ENCODE results near the gene GAGE2A.
A peak's percentile ranks its signal among the peaks of the same experiment; 100 is the strongest.
"Not testable (repeated sequence)": the region's sequence is repeated elsewhere in the genome, so short reads cannot be mapped to it uniquely, and the experiment has no call there.

Gene GAGE2A, protein sequence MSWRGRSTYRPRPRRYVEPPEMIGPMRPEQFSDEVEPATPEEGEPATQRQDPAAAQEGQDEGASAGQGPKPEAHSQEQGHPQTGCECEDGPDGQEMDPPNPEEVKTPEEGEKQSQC

DNA sequence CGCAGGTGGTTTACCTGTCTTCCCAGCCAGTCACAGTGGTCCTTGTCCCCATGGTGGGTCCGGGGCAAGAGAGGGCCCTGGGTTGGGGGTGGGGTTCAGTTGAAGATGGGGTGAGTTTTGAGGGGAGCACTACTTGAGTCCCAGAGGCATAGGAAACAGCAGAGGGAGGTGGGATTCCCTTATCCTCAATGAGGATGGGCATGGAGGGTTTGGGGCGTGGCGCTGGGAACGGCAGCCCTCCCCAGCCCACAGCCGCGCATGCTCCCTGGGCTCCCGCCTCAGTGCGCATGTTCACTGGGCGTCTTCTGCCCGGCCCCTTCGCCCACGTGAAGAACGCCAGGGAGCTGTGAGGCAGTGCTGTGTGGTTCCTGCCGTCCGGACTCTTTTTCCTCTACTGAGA is at the start of gene GAGE2A:
TSS of gene GAGE2A (plus strand) at position 301 of the 400 bp plus-strand sequence. CDS start 1,155 bp downstream, outside the sequence.
- not testable (repeated sequence) for DNase-seq

DNA sequence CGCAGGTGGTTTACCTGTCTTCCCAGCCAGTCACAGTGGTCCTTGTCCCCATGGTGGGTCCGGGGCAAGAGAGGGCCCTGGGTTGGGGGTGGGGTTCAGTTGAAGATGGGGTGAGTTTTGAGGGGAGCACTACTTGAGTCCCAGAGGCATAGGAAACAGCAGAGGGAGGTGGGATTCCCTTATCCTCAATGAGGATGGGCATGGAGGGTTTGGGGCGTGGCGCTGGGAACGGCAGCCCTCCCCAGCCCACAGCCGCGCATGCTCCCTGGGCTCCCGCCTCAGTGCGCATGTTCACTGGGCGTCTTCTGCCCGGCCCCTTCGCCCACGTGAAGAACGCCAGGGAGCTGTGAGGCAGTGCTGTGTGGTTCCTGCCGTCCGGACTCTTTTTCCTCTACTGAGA is 47.9 kb upstream of the GAGE2A start, which contains the start of gene GAGE12D:
TSS of gene GAGE12D (plus strand) at position 301 of the 400 bp plus-strand sequence. CDS start 1,155 bp downstream, outside the sequence.
- DNase-seq: not testable (repeated sequence)

DNA sequence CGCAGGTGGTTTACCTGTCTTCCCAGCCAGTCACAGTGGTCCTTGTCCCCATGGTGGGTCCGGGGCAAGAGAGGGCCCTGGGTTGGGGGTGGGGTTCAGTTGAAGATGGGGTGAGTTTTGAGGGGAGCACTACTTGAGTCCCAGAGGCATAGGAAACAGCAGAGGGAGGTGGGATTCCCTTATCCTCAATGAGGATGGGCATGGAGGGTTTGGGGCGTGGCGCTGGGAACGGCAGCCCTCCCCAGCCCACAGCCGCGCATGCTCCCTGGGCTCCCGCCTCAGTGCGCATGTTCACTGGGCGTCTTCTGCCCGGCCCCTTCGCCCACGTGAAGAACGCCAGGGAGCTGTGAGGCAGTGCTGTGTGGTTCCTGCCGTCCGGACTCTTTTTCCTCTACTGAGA is 38.3 kb upstream of the GAGE2A start, which contains the start of gene GAGE12E:
TSS of gene GAGE12E (plus strand) at position 301 of the 400 bp plus-strand sequence. CDS start 1,155 bp downstream, outside the sequence.
- DNase-seq: not testable (repeated sequence)

DNA sequence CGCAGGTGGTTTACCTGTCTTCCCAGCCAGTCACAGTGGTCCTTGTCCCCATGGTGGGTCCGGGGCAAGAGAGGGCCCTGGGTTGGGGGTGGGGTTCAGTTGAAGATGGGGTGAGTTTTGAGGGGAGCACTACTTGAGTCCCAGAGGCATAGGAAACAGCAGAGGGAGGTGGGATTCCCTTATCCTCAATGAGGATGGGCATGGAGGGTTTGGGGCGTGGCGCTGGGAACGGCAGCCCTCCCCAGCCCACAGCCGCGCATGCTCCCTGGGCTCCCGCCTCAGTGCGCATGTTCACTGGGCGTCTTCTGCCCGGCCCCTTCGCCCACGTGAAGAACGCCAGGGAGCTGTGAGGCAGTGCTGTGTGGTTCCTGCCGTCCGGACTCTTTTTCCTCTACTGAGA is 28.8 kb upstream of the GAGE2A start, which contains the start of gene GAGE12F:
TSS of gene GAGE12F (plus strand) at position 301 of the 400 bp plus-strand sequence. CDS start 1,155 bp downstream, outside the sequence.
- not testable (repeated sequence) for DNase-seq

DNA sequence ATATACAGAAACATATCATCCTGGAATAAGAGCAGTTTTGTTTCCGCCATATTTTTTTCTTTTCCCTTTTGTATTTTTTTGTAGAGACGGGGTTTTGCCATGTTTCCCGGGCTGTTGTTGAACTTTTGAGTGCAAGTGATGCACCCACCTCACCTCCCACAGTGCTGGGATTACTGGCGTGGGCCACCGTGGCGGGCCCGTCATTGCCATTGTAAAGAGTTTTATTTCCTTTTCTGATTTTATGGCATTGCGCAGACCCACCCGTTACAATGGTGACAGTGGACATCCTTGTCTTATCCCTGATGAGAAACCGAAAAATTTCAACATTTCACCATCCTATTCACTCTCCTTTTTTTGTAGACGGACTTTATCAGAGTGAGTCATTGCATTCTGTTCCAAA is 20.6 kb upstream of the GAGE2A start:
- not testable (repeated sequence) for DNase-seq

DNA sequence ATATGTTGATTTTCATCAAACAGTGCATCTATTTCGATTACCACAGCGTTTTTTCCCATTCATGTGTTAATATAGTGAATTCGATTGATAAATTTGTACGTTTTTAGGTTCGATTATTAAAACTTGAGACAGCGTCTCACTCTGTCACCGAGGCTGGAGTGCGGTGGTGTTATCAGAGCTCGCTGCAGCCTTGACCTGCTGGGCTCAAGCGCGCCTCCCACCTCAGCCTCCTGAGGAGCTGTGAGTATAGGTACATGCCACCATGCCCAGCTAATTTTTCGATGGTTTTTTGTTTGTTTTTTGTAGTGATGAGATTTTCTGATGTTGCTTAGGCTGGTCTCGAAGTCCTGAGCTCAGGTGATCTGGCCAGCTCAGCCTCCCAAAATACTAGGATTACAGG is 20.1 kb upstream of the GAGE2A start:
- DNase-seq: not testable (repeated sequence)

DNA sequence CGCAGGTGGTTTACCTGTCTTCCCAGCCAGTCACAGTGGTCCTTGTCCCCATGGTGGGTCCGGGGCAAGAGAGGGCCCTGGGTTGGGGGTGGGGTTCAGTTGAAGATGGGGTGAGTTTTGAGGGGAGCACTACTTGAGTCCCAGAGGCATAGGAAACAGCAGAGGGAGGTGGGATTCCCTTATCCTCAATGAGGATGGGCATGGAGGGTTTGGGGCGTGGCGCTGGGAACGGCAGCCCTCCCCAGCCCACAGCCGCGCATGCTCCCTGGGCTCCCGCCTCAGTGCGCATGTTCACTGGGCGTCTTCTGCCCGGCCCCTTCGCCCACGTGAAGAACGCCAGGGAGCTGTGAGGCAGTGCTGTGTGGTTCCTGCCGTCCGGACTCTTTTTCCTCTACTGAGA is 19.2 kb upstream of the GAGE2A start, which contains the start of gene GAGE12G:
TSS of gene GAGE12G (plus strand) at position 301 of the 400 bp plus-strand sequence. CDS start 1,155 bp downstream, outside the sequence.
- not testable (repeated sequence) for DNase-seq

DNA sequence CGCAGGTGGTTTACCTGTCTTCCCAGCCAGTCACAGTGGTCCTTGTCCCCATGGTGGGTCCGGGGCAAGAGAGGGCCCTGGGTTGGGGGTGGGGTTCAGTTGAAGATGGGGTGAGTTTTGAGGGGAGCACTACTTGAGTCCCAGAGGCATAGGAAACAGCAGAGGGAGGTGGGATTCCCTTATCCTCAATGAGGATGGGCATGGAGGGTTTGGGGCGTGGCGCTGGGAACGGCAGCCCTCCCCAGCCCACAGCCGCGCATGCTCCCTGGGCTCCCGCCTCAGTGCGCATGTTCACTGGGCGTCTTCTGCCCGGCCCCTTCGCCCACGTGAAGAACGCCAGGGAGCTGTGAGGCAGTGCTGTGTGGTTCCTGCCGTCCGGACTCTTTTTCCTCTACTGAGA is 9.6 kb upstream of the GAGE2A start, which contains the start of gene GAGE12H:
TSS of gene GAGE12H (plus strand) at position 301 of the 400 bp plus-strand sequence. CDS start 1,155 bp downstream, outside the sequence.
- not testable (repeated sequence) for DNase-seq

DNA sequence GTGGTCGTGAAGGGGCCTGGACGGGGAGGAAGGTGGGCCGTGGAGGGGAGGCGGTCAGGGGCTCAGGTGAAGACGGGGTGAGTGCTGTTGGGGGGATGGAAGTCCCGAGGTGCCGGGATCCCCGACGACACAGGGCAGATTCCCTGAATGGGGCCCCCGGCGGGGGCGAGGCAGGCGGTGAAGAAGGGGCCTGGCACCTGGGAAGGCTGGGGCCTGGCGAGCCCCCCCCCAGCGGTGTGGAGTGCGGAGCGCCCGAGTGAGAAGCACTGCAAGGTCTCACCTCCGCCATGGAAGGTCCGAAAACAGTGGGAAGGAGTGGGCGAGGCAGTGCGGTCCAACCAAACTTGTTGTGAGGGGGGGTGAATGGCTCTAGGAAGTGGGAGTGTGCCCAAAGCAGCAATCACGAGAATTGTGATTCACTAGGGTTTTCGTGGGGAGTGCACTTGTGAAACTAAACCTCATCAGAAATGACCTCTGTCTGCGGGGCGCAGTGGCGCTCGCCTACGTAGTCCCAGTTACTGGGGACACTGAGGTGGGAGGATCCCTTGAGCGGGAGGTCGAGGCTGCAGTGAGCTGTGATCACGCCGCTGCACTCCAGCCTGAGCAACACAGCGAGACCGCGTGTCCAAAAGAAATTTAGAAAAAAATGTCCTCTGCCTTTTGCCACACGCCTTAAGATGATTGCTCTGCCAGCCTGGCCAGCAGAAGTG is 628 bp downstream of the GAGE2A start:
- not testable (repeated sequence) for DNase-seq

DNA sequence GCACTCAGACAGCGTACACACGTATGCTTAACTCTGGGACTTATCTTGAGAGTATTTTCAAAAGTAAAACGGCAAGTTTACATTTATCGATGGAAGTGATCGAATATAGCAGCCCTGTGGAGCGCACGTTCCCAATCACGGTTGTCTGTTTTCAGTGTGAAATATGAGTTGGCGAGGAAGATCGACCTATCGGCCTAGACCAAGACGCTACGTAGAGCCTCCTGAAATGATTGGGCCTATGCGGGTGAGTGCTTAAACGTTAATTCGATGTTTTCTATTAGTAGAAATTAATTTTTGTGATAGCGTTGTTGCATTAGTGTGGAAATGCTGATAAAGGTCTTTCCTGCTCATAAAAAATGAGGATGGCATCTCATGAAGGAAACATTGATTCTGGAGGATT is 1.2 kb downstream of the GAGE2A start:
- not testable (repeated sequence) for DNase-seq

DNA sequence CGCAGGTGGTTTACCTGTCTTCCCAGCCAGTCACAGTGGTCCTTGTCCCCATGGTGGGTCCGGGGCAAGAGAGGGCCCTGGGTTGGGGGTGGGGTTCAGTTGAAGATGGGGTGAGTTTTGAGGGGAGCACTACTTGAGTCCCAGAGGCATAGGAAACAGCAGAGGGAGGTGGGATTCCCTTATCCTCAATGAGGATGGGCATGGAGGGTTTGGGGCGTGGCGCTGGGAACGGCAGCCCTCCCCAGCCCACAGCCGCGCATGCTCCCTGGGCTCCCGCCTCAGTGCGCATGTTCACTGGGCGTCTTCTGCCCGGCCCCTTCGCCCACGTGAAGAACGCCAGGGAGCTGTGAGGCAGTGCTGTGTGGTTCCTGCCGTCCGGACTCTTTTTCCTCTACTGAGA is 9.4 kb downstream of the GAGE2A start, which contains the start of gene GAGE1:
TSS of gene GAGE1 (plus strand) at position 301 of the 400 bp plus-strand sequence. CDS start 1,155 bp downstream, outside the sequence.
- DNase-seq: not testable (repeated sequence)

DNA sequence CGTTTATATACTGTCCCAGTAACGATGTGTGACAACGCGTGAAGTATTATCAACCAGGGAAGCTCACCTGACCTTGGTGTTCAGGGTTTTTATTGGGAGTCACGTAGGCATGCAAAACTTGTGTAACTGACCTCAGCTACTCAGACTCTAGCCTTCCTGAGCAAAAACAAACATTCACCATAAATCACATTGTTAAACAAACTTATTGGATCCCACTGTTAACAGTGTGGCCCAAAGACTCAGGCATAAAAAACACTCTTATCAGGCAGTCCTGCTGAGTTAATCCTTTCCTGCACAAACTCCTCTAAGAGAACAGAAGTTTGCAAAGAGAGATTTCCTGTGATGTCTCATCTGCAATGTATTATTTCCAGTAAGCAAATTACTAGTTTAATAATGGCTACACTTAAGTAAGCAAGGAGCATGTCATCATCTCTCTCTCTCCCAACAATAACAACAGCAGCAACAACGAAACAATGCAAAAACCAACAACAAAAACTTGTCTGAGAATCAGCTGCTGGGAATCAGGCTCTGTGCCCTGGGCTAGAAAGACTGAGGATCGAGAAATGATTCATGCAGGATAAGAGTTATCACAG is 21.5 kb downstream of the GAGE2A start:
- peak; percentile 0 for DNase-seq

DNA sequence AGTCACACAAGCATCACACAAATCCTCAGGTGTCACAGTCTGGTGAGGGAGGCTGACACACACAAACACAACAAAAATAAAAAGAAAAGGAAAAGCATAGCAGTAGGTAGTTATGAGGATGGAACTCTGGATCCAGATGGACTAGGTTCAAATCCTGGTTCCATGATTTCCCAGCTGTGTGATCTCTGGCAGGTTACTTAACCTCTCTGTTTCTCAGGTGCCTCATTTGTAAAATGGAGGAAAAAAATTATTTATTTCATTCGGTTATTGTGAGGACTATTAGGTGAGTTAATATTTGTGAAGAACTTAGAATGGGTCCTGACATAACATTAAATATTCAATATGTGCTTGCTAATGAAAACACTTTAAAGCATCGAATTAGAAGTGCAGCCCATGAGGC is 29.3 kb downstream of the GAGE2A start:
- no peak for DNase-seq

DNA sequence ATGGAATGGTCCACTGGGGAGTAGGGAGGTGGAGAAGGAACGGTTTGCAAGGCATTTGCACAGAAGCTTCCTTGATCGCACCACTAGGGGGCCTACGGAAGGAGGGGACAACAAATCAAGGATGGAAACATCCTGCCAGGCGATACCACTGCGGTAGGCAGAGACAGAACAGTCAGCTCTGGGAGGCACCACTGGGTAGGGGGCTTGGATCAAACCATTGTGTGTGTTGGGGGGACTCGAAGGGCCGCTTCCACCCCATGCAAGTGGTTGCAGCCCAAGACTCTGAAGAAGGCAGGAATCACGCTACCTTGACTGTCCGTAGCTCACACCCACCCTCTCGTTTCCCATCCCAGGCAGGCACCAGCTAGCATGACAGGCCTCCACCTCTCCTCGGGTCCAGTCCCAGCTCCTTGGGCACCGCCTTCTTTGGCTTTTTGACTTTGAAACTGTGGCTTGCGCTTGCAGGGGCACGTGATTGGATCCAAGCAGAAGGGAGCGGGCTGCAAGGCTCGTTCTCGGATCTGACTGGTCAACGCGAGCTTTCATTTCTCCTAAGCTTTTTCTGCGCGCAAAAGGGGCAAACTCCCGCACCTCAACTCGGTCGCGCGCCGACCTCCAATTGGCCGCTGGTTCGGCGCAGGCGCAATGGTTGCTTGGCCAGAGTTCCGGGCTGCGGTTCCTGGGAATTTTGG is 37.9 kb downstream of the GAGE2A start:
- peak; percentile 53 for DNase-seq

DNA sequence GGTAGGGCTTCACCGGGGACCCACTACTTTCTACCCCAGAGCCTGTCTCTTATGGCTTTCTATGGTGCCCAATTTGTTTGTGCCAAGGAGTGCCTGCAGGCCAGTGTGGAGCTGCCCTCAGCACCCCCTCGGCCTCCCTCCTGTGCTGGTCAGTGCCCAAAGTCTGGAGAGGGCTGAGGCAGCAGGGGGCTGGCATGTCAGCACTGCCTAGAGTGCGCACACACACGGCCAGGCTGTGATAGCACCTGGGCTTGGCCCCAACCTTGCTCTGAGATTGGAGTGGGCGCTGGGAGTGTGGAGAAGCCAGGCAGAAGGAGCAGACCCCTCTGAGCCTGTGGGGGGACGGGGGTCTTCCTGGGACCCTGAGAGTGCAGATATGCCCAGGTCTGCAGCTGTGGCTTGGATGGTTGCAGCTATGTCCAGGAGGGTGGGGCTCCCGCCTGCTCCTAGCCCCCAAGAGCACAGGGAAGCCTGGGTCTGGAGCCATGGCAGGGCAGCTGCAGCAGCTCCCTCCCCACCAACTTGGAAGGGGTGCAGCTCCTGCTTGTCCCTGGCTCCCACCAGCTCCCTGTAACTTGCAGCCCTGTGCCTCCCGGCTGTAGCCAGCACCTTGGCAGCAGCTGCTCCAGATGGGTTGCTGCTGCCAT is 55.8 kb downstream of the GAGE2A start:
- DNase-seq: no peak

Data from hematopoietic multipotent progenitor cell treated with erythropoietin and hydrocortisone succinate and interleukin-3 and kit ligand, for 4 days (in vitro differentiated cells).